BJ (cell line): Measurements from ENCODE around the gene LHFPL2. TPM values are rescaled to one million over a fixed set of nuclear protein-coding genes. Genes with fewer than 3 reads are reported as not detected.

Source experiments
- CTCF ChIA-PET: fragments of 350-600 bp; formaldehyde crosslinking; extraction: SDS; loops from one replicate; lab custom pipeline; 2021; ENCODE audit warnings: antibody characterized with exemption, inconsistent platforms; lab: Yijun Ruan, JAX
- POLR2A ChIA-PET: fragments of 300-600 bp; sonication (Branson Sonifier 250); formaldehyde crosslinking; extraction: SDS; loops from one replicate; lab custom pipeline; 2021; ENCODE audit warnings: antibody characterized with exemption; lab: Charles Lee
- DNase-seq: peaks from one replicate; pipeline ENCODE4 v3.0.0-alpha.2; 2011; ENCODE audit warnings: low read depth
- H3K27me3 ChIP-seq: 2 replicates; pipeline ENCODE4 v1.6.0; 2011; ENCODE audit warnings: low read length; ENCODE audit not compliant: control insufficient read depth, insufficient read depth
- H3K36me3 ChIP-seq: 2 replicates; pipeline ENCODE4 v1.5.1; 2011; ENCODE audit warnings: low read length; ENCODE audit not compliant: control insufficient read depth, insufficient read depth
- H3K4me3 ChIP-seq: 2 replicates; pipeline ENCODE4 v1.5.1; 2011; ENCODE audit warnings: low read depth, mild to moderate bottlenecking, control low read depth, low read length
- polyA plus RNA-seq: library from polyadenylated mRNA; depleted of rRNA; stranded (reverse); fragments of >200 nt; gene quantifications from 2 replicates; pipeline ENCODE4 v1.2.3, GENCODE V29; 2011
- TF ChIP-seq, protein P1 (sequence below): IDR thresholded peaks from 2 replicates; pipeline ENCODE4 v1.5.1; 2011; ENCODE audit warnings: low read depth, mild to moderate bottlenecking, control low read depth, inconsistent platforms, low read length, moderate library complexity; ENCODE audit not compliant: insufficient read depth

LHFPL2 gene
- polyA plus RNA-seq, 1 experiment = 4.4 TPM

- TF ChIP-seq, protein P1, sequence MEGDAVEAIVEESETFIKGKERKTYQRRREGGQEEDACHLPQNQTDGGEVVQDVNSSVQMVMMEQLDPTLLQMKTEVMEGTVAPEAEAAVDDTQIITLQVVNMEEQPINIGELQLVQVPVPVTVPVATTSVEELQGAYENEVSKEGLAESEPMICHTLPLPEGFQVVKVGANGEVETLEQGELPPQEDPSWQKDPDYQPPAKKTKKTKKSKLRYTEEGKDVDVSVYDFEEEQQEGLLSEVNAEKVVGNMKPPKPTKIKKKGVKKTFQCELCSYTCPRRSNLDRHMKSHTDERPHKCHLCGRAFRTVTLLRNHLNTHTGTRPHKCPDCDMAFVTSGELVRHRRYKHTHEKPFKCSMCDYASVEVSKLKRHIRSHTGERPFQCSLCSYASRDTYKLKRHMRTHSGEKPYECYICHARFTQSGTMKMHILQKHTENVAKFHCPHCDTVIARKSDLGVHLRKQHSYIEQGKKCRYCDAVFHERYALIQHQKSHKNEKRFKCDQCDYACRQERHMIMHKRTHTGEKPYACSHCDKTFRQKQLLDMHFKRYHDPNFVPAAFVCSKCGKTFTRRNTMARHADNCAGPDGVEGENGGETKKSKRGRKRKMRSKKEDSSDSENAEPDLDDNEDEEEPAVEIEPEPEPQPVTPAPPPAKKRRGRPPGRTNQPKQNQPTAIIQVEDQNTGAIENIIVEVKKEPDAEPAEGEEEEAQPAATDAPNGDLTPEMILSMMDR = no peak
- no peaks in the 10 kb centered on the region for H3K36me3 ChIP-seq
- ChIA-PET CTCF (interaction anchor here (1.1 to 1.5 kb wide), 2 partner anchors 44 to 454 kb away, joined by 3 read pairs; no protein-coding TSS in a partner anchor), POLR2A (no interaction called here)
- no peak for DNase-seq
- H3K27me3 ChIP-seq = no peaks in the 10 kb centered on the region
- H3K4me3 ChIP-seq = no peak overlapping the region
Observed at GRCh38 chr5:78511121-78511906, 137.3 kb downstream of the LHFPL2 start.

DNA sequence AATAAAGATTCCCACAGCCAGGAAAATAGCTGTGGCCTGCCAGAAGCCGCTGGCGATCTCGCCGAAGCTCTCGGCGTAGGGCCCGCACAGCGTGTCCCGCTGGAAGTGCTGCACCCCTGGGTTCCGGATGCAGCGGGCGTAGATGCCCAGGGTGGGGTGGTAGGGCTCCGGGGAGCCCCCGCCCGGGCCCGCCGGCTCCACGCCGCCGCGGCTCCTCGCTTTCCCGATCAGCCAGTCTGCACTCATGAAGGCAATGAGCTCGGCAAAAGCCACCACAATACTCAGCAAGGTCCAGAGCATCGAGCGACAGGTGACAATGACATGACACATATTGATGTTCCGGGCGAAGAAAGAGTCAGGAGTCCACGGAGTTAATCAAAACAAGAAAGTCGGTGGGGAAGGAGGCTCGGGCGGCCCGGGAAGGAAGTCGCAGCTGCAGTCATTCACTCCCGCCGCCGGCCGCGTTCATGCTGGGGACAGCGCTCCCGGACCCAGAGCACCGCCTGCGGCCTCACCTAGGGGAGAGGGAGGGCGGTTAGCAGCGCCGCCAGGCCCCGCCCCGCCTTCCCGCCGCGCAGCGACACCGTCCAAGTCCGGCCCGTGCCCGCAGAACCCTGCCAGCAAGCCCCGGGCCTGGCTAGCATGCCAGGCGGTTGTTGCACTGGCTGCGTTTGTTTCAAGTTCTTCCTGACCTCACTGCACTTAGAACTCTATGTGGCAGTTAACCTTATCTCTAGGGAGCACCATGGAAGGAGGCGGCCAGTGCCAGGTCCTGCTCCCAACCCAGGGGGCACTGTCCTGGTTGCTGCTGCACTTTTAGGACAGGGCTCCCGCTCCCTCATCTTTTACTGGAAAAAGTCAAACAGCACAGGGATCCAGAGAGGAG is 138.4 kb downstream of the LHFPL2 start:
- no peak for DNase-seq
- Histone ChIP-seq H3K27me3 (no peaks in the 10 kb centered on the region), H3K36me3 (no peaks in the 10 kb centered on the region), H3K4me3 (peak overlapping the region; percentile 23)
- ChIA-PET CTCF (interaction anchor here (1.1 to 1.6 kb wide), 2 partner anchors 27 to 42 kb away, joined by 3 to 6 read pairs; no protein-coding TSS in a partner anchor), POLR2A (interaction anchor here (0.7 kb wide), 1 partner anchor 217 kb away, joined by 5 read pairs; no protein-coding TSS in a partner anchor)
- TF ChIP-seq, protein P1 = peak; percentile 24

- ChIA-PET CTCF (interaction anchor here (1.2 to 2.2 kb wide), 4 partner anchors 9 to 42 kb away, joined by 4 to 10 read pairs (median 6); no protein-coding TSS in a partner anchor), POLR2A (interaction anchor here (0.7 kb wide), 1 partner anchor 216 kb away, joined by 5 read pairs; no protein-coding TSS in a partner anchor)
- Histone ChIP-seq H3K4me3 (no peak overlapping the region), H3K36me3 (no peaks in the 10 kb centered on the region), H3K27me3 (no peaks in the 10 kb centered on the region)
- TF ChIP-seq, protein P1 = no peak
- no peak for DNase-seq
Observed at GRCh38 chr5:78509145-78509865, 139.3 kb downstream of the LHFPL2 start.

- Histone ChIP-seq H3K27me3 (no peaks in the 10 kb centered on the region), H3K36me3 (no peaks in the 10 kb centered on the region), H3K4me3 (no peak overlapping the region)
- ChIA-PET POLR2A (no interaction called here), CTCF (interaction anchor here (0.6 to 2.2 kb wide), 4 partner anchors 10 to 252 kb away, joined by 4 to 10 read pairs (median 5); no protein-coding TSS in a partner anchor)
- TF ChIP-seq, protein P1 = no peak
- no peak for DNase-seq
Observed at GRCh38 chr5:78508186-78508765, 140.3 kb downstream of the LHFPL2 start.
